SW480 (cell line): Measurements from ENCODE around the gene WDR77.

Experiments
- DNase-seq: peaks from one replicate; pipeline ENCODE4 v3.0.0-alpha.2; 2016; ENCODE audit warnings: low spot score

WDR77 gene

DNA sequence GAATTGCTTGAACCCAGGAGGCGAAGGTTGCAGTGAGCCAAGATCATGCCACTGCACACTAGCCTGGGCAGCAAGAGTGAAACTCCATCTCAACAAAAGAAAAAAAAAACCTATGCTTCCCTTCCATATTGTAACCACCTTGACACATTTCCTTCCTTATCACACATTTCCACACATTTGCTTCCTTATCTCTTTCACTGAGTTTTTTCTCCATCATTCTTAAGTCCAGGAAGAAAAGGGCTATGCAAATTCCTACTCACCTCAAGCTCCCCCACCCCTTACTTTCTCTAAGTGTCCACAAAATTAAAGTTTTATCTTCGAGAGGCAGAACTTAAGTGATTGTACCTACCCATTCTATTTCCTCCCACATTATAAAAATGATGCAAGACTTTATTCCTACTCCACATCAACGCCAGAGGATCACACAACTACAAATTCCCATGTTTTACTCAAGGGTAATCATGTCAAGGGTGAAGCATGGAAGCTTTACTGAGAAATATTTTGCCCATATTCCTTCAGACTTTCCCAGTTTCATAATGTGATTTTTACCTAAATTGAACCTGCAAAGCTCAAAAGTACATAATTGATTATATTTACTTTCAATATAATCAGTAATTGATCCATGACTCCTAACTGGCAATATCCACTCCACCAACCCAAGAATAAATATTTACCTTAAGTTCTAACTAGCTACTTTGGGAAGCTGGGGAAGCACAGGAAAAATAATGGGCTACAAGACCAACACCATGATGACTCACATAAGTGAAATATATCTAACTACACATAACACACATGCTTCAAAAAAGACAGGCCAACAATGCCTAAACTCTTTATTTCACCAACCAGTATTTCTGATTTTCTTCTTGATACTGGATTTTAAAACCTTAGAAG is 9.3 kb downstream of the WDR77 start:
- DNase-seq, result no peak

DNA sequence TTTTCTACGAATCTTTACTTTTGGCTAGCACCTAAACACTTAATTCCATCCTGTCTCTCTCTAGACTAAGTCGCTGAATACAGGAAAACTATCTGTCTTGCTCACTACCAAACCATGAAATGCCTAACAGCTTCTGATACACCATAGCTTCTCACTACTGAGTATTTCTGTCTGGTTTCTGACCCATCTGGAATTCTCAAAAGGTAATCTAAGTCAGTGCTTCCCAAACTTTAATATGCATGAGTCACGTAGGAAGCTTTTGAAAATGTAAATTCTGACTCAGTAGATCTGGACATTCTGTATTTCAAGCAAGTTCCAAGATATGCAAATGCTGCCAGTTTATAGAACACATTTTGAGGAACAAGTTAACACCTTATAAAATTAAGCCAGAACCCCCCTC is 12.3 kb downstream of the WDR77 start:
- DNase-seq, result no peak

GRCh38 chr1:111424281-111424680 is 24.8 kb downstream of the WDR77 start:
- DNase-seq, result no peak

DNA sequence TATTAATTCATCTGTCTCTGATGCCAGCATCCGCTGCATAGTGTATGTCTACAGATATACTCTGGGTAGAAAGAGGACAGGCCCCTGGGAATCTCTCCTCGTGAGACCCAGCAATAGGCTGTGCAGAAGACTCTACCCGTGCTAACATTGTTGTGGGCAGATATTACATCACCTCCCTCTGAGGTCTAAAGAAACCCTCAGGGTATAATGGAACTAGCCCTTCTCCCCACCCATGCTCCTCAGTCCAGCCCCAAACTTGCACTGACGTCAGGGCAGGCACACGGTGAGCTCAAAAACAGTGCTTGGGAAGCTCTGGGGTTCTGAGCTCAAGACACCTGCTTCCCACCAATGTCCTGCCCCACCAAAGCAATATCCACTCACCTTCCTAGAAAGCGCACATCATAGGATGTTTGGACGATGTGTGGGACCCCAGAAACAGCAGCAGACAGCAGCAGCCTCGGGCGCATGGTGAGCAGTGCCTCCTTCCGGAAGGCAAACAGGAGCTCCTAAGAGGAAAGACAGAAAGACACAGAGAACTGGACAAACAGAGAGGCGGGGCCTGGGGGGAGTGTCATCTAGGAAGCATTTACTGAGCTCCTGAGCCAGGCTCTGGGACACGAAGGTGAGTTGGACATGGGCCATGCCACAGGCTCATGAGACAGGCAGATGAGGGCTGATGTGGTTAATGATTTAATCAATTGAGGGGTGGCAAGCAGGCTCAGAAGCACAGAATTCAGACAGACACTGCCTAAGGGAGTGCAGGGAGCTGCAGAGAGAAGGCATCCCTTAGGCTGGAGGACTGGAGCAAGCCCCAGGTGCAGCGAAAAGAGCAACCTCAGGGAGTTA is 26.3 kb downstream of the WDR77 start:
- peak; percentile 70 for DNase-seq

GRCh38 chr1:111420377-111420776 is 28.7 kb downstream of the WDR77 start:
- no peak for DNase-seq

- no peak for DNase-seq
These were observed 30.0 kb downstream of the WDR77 start for GRCh38 chr1:111419037-111419436.

- no peak for DNase-seq
These were observed 31.3 kb downstream of the WDR77 start for GRCh38 chr1:111417755-111418154.

DNA sequence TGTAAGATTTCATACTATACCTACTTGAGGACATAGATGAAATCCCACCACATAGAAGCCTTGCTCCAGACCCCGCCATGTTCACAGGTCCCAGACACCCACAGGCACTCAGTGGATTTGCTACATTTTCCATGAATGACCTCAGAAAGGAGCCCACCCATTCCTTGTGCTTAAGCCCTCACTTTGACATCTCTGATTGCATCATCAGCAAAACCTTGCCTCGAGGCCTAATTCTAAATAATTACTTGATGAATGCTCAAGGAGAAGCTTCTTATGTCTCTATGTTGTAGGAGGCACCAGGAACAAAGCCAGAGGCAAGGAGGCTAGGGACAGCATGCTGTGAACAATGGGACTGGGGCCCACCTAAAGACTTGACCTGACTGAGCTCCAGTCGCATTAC is 33.6 kb downstream of the WDR77 start:
- DNase-seq, result no peak

- DNase-seq, result no peak
These were observed 34.3 kb downstream of the WDR77 start for GRCh38 chr1:111414756-111415155.

DNA sequence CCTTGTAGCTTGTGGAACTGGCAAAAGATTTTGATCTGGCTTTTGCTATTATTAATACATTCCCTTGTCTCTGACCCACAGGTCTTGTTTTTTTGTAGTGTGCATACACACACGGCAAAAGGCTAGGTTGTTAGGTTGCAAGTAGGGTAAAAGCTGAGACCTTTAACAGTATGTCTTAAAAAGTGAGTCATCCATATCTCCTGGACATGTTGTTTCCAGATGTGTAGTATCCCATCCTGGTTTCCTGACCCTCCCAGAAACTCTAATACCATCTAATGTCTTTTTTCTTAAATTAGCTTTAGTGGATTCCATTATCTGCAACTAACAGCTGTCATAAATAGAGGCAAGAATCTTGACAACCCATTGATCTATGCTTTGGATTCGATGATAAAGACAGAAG is 36.2 kb downstream of the WDR77 start:
- no peak for DNase-seq

DNA sequence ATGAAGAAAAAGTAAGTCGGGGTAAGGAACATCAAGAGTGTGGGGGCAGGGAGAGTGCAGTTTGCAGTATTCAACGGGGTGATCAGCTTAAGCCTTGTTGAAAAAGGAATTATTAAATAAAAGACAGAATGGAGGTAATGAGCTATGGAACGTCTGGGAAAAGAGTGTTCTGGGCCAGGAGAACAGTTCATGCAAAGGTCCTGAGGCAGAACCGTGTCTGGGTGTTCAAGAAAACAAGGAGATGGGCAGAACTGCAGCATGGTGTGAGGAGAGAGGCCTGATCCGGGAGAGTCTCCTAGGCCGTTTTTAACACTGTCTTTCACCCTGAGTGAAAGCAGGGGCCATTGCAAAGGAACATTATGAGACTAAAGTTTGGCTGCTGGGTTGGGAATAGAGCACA is 41.8 kb downstream of the WDR77 start:
- DNase-seq, result no peak

GRCh38 chr1:111406321-111406768 is 42.7 kb downstream of the WDR77 start:
- no peak for DNase-seq

GRCh38 chr1:111404588-111404987 is 44.5 kb downstream of the WDR77 start:
- no peak for DNase-seq

GRCh38 chr1:111402083-111402482 is 47.0 kb downstream of the WDR77 start:
- DNase-seq, result no peak

GRCh38 chr1:111399792-111400610 is 49.1 kb downstream of the WDR77 start:
- peak; percentile 6 for DNase-seq

GRCh38 chr1:111392460-111392945 is 56.6 kb downstream of the WDR77 start:
- no peak for DNase-seq

- no peak for DNase-seq
These were observed 57.0 kb downstream of the WDR77 start for GRCh38 chr1:111392042-111392441.
